ENCODE results near the gene STARD7. TPM values are rescaled to one million over a fixed set of nuclear protein-coding genes. Genes with fewer than 3 reads are reported as not detected.

STARD7 gene
- total and polyA plus RNA-seq, 2 donors (not counting 3 experiments of a cell fraction or from before 2014, with no cell fraction given): 61.2 to 132 TPM

- intact Hi-C loops (cut with micrococcal nuclease): no loop called here
- no TSS peak for BruUV-seq (replicated peaks)
- CTCF ChIA-PET: no interaction called here
- no peak overlapping the region for H2AFZ ChIP-seq (ENCODE audit: low read depth, low read length)
- dilution Hi-C loops (cut with MboI; ENCODE audit: extremely low pct_ligation_motif_present, low sequenced_read_pairs): no loop called here
- H3K4me2 ChIP-seq (ENCODE audit: insufficient read depth, low read length): no peak overlapping the region
- H3K9me3 ChIP-seq (replicated peaks; ENCODE audit: control insufficient read depth, insufficient read depth, low read length): no peaks in the 10 kb centered on the region
- no peaks in the 10 kb centered on the region for H3K36me3 ChIP-seq (ENCODE audit: control insufficient read depth in 2 of 2, extremely low read depth in 1 of 2, insufficient read depth in 2 of 2, low read length in 2 of 2)
- no peak overlapping the region for H3K27ac ChIP-seq (ENCODE audit: insufficient read depth, low read depth, low read length)
- H4K20me1 ChIP-seq (replicated peaks; ENCODE audit: control insufficient read depth, extremely low read depth, insufficient read depth, low read length): no peaks in the 10 kb centered on the region
- POLR2A ChIA-PET: no interaction called here
- no peaks in the 10 kb centered on the region for H3K79me2 ChIP-seq (ENCODE audit: control insufficient read depth, insufficient read depth, low read length)
- DNase-seq (ENCODE audit: low read depth, low spot score) (no peak), FAIRE-seq (no peak)
- H3K4me1 ChIP-seq (ENCODE audit: control insufficient read depth, extremely low read depth, insufficient read depth, low read length): peaks cover 3% of the 10 kb centered on the region
- no peak overlapping the region for H3K9ac ChIP-seq (replicated peaks; ENCODE audit: extremely low read depth, insufficient read depth, low read length)
- no peaks in the 10 kb centered on the region for H3K9me1 ChIP-seq (replicated peaks; ENCODE audit: control insufficient read depth, extremely low read depth, insufficient read depth, low read length)
- H3K4me3 ChIP-seq (replicated peaks in 1 of 3; ENCODE audit: insufficient read depth in 1 of 3, low read depth in 1 of 3, low read length in 3 of 3): no peak overlapping the region
- TF ChIP-seq POLR2AphosphoS5 (IDR thresholded peaks at IDR 0.05; ENCODE audit: insufficient read depth, low read depth, low read length) (no peak), FOS (IDR thresholded peaks at IDR 0.05; ENCODE audit: borderline replicate concordance, insufficient read depth, low read length) (no peak), MAX (IDR thresholded peaks at IDR 0.05; ENCODE audit: insufficient read depth, insufficient read length) (no peak), JUN (IDR thresholded peaks at IDR 0.05; ENCODE audit: borderline replicate concordance, insufficient read depth, insufficient read length, low read depth) (no peak), MYC (IDR thresholded peaks at IDR 0.05; ENCODE audit: low read depth, low read length) (no peak), CTCF (IDR thresholded peaks at IDR 0.05; ENCODE audit: extremely low read depth in 1 of 2, insufficient read depth in 1 of 2, low read depth in 1 of 2, low read length in 2 of 2) (no peak), POLR2A (IDR thresholded peaks at IDR 0.05; ENCODE audit: low read depth, low read length) (no peak), EZH2 (IDR thresholded peaks at IDR 0.05; ENCODE audit: borderline replicate concordance, low read depth, low read length, severe bottlenecking) (no peak), GATA2 (IDR thresholded peaks at IDR 0.05; ENCODE audit: insufficient read depth, insufficient read length, low read depth, low read length) (no peak)
- H3K27me3 ChIP-seq (ENCODE audit: control insufficient read depth in 2 of 2, insufficient read depth in 2 of 2, low read length in 2 of 2): no peaks in the 10 kb centered on the region
Measured at GRCh38 chr2:96236882-96237281, 28.3 kb upstream of the STARD7 start.
